ENCODE results near the gene KCND2.

KCND2 gene

DNA sequence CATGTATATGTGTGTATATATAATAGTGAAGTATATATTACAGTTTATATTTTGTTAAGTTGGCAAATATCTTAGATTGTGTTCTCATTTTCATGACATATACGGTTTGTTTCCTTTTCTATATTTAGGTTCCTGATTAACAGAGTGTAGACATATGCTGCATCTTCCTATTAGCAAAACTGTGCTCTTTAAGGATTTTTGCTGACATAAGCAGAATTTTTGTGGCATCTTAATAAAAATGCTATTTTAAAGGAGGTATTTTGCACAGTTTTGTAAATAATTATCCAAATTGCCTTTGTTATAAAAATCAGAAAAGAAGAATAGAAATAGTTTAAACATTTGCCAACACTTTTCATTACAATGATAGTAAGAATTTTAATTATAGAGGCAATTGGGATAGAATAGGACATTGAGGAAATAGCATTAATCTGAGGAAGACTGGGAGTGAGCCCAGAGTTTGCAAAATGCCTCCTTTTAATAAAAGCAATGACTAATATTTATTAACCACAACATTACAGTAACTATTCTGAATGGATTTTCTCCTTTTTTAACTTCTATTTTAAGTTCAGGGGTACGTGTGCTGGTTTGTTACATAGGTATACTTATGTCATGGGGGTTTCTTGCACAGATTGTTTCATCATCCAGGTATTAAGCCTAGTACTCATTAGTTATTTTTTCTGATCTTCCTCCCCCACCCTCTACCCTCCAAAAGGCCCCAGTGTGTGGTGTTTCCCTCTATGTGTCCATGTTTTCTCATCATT, 38.2 kb downstream of the KCND2 start:
- no peak for DNase-seq (ENCODE audit: low read depth, low spot score)

- no peak for DNase-seq (ENCODE audit: low read depth, low spot score)
Measured at GRCh38 chr7:120320218-120320961, 47.4 kb downstream of the KCND2 start.

DNA sequence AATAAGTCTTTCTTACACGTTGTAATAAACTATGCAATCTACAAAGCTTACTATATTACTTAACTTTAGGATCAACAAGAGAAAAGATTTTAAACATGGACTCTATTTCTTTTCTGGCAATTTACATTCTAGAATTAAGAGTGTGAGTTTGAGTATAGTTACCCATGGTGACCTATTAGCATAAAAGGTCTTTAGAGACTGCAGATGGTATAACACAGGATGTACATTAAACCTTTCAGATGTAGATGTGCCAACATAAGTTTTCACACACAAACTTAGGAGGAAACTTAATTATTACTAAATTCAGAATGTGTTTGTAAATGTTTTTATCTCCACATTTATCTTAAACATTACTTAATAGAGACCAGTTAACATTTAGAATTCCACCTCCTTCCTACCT, 54.1 kb downstream of the KCND2 start:
- no peak for DNase-seq (ENCODE audit: low read depth, low spot score)

- no peak for DNase-seq (ENCODE audit: low read depth, low spot score)
Measured at GRCh38 chr7:120332433-120332832, 59.5 kb downstream of the KCND2 start.

DNA sequence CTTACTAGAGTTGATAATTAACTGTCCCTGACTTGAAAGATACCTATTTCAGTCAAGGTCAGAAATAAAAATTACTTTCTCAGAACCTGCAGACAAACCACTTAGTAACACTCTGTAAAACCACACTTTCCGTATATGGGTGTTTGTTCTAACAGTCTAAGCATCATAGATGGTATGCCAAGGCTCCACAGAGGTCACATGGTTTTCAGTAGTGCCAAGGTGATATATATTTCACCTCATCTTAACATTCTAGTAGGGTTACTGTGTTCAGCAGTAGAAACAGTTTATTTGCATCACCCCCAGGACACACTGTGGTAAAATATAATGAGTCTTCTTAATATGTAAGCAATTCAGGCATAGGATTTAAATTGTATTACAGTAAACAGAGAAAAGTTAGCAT, 61.5 kb downstream of the KCND2 start:
- no peak for DNase-seq (ENCODE audit: low read depth, low spot score)

- no peak for DNase-seq (ENCODE audit: low read depth, low spot score)
Measured at GRCh38 chr7:120337308-120337907, 64.4 kb downstream of the KCND2 start.

GRCh38 chr7:120344276-120344675, 71.3 kb downstream of the KCND2 start:
- DNase-seq (ENCODE audit: low read depth, low spot score): no peak

DNA sequence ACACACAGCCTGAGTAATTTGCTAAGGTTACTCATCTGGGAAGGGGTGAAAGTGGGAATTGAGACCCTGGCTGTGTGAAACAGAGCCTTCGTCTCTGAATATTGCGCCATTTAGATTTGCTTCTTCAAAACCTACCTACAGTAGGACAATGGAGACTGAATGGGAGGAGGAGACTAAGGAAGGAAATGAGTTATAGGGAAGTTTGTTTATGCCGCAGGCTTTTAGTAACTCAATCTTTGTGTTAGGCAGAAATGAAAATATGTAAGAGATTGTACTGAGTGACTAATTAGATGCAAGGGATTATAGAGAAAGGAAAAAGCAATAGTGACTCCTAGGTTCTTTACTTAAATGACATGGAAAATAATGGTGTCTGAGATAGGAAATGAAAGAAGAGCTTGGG, 80.2 kb downstream of the KCND2 start:
- DNase-seq (ENCODE audit: low read depth, low spot score): no peak

- no peak for DNase-seq (ENCODE audit: low read depth, low spot score)
Measured at GRCh38 chr7:120360918-120361317, 87.9 kb downstream of the KCND2 start.

DNA sequence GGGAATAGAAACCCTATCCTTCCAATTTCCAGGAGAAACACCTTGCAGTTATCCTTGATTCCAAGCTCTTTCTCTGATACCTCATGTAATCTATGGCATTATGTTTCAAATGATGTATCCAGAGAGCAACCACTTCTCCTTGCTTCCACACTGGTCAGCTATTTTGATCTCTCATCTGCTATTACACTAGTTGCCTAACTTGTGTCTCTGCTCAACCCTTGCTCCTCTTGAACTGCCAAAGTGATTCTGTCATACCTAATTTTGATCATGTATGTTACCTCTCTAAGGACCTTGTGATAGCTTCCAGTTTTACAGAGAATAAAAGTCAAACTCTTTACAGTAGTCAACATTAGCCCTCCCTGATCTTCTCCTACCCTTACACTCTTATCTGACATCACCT, 90.4 kb downstream of the KCND2 start:
- no peak for DNase-seq (ENCODE audit: low read depth, low spot score)

DNA sequence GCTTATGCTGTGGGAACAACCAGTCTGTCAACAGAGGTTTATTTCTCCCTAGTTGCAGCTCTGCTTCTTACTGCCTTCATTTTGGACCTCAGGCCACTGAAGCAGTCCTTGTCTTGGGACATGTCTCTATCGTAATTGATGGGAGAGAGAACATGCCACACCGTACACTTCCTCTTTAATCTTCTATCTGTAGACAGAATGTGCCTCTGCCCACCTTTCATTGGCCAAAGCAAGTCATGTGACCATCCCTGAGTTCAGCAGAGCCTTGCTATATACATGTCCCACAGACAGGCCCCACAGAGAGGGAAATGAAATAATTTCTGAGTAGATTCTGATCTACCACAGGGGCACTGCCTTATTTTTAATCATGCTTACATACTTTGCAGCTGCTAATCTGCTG, 98.0 kb downstream of the KCND2 start:
- DNase-seq (ENCODE audit: low read depth, low spot score): no peak

DNA sequence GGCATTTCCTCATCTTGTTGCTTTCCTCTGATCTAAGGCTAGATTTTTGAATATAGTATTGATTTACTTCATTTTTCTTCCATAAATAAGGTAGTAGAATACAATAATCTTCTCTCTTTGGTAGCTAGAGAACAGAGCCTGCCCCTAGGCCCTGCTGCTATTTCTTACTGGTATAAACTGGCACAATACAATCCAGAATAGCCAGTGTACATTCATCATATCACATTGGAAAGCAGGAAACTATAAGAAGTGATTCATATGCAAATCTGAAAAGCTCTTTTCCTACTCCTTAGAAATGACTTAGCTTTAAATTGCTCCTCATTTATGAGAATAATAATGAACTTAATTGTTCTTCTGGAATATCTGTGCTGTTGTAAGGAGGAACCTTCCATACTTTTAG, 100.2 kb downstream of the KCND2 start:
- no peak for DNase-seq (ENCODE audit: low read depth, low spot score)

DNA sequence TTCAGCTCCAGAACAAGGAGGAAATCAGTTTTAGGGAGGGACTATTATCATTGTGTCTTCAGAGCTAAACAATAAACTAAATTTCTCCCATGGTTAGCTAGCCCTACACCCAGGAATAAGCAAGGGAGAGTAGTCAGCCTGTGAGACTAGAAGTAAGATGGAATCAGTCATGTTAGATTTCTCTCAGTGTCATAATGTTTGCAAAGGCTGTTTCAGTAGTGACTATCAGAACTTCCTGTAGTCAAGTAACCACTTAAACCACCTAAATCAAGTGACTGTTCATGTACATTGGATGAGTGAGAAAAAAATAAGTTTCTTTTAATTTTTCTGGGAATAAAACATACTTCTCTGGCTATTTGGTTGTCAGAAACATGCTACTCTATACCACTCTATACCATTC, 121.6 kb downstream of the KCND2 start:
- no peak for DNase-seq (ENCODE audit: low read depth, low spot score)

GRCh38 chr7:120395526-120396019, 122.6 kb downstream of the KCND2 start:
- no peak for DNase-seq (ENCODE audit: low read depth, low spot score)

DNA sequence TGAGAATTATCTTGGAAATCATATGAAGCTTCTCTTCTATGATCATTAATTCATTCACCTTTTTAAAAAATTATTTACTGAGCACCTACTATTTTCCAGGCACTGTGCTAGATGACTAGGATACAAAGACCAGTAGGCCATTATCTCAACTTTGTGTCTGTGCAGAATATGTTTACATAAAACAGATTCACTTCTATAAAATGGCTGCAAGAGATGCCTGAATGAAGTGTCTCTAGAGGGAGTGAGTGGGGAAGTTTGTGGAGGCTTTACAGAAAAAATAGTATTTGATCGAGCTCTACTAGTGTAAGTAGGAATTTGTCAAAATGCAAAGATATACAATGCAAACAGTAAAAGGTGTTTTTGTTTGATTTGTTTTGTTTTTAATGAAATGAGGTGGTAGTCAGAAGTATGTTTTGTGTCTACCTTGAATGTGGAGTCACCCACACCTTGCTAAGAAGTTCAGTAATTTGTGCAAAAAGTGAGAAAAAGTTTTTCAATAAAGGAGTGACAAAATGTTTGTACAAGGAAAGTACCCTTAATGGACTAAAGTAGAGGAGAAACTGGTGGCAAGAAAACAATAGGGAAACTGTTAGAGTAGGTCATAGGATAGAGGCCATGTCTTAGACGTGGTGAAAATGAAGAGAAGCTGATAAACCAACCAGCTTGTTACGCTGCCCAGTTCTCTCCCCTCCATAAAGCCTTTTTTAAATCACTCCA, 125.5 kb downstream of the KCND2 start:
- DNase-seq (ENCODE audit: low read depth, low spot score): no peak

GRCh38 chr7:120400806-120401455, 128.0 kb downstream of the KCND2 start:
- no peak for DNase-seq (ENCODE audit: low read depth, low spot score)

GRCh38 chr7:120402079-120402767, 129.2 kb downstream of the KCND2 start:
- no peak for DNase-seq (ENCODE audit: low read depth, low spot score)

- DNase-seq (ENCODE audit: low read depth, low spot score): no peak
Measured at GRCh38 chr7:120402801-120403200, 129.8 kb downstream of the KCND2 start.

GRCh38 chr7:120404042-120404441, 131.1 kb downstream of the KCND2 start:
- DNase-seq (ENCODE audit: low read depth, low spot score): no peak

- no peak for DNase-seq (ENCODE audit: low read depth, low spot score)
Measured at GRCh38 chr7:120405652-120406051, 132.7 kb downstream of the KCND2 start.

DNA sequence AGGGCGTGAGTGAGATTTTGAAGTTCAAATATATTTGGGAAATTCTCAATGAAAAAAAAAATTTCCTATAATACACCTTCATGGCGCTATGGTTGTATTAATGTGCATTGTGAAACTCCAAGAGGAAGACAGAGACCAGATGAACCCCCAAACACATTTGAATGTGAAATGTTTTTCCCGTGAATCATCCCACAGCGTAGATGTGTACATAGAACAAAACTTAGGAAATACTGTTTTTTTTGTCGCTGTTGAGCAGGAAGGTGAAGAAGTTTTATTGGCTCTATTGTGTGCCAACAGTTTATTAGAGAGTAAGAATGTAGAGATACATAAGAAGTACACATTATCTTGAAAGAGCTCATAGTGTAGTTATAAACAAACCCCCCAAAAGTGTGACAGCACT, 134.0 kb downstream of the KCND2 start:
- no peak for DNase-seq (ENCODE audit: low read depth, low spot score)
